Naive thymus-derived CD4-positive, alpha-beta T cell (primary cell): ENCODE measurements around the gene PARD3B. TPM values are rescaled to one million over a fixed set of nuclear protein-coding genes. Genes with fewer than 3 reads are reported as not detected.

Experiments
- ATAC-seq: fragments of 150-1000 bp; cut with Tn5 transposase; 2 replicates; pipeline ENCODE4 v1.10.0; 2021; ENCODE audit warnings: mild to moderate bottlenecking, moderate library complexity
- CTCF ChIA-PET: fragments of 350-600 bp; sonication (Branson Sonifier 250); formaldehyde crosslinking; loops from one replicate; lab custom pipeline; 2021; ENCODE audit warnings: antibody characterized with exemption; lab: Charles Lee
- POLR2A ChIA-PET: fragments of 350-600 bp; sonication (Branson Sonifier 250); formaldehyde crosslinking; loops from one replicate; lab custom pipeline; 2021; ENCODE audit warnings: antibody characterized with exemption, inconsistent platforms; lab: Charles Lee
- DNase-seq, 9 donors: peaks; one replicate each; pipeline versions ENCODE4 v3.0.0 to v3.0.0-alpha.2; 2020 to 2022; ENCODE audit warnings: mixed read lengths in 1 of 9
- H3K27ac ChIP-seq: one replicate; pipeline ENCODE4 v1.7.0; 2013; ENCODE audit warnings: mild to moderate bottlenecking, low read depth, low read length, moderate library complexity
- H3K27me3 ChIP-seq, 2 donors: one replicate each; pipeline ENCODE4 v1.7.0; 2013; ENCODE audit warnings: low read length in 2 of 2, mild to moderate bottlenecking in 2 of 2, moderate library complexity in 2 of 2; ENCODE audit not compliant: control insufficient read depth in 2 of 2, insufficient read depth in 2 of 2
- H3K36me3 ChIP-seq, 3 experiments: 1 replicate in 2 of 3; 2 replicates in 1 of 3; pipeline ENCODE4 v1.7.0; 2013; ENCODE audit warnings: low read length in 3 of 3, mild to moderate bottlenecking in 3 of 3, moderate library complexity in 1 of 3; ENCODE audit not compliant: insufficient read depth in 3 of 3, control insufficient read depth in 2 of 3
- H3K4me1 ChIP-seq, 2 donors: one replicate each; pipeline ENCODE4 v1.7.0; 2013; ENCODE audit warnings: low read length in 2 of 2, mild to moderate bottlenecking in 2 of 2, moderate library complexity in 1 of 2; ENCODE audit not compliant: control insufficient read depth in 2 of 2, insufficient read depth in 2 of 2
- H3K4me3 ChIP-seq: 2 replicates; pipeline ENCODE4 v1.7.0; 2013; ENCODE audit warnings: mild to moderate bottlenecking, low read length
- H3K9me3 ChIP-seq, 3 experiments: 1 replicate in 2 of 3; 2 replicates in 1 of 3; pipeline ENCODE4 v1.7.0; 2013; ENCODE audit warnings: low read length in 3 of 3; ENCODE audit not compliant: control insufficient read depth in 2 of 3
- H3K27ac Mint-ChIP-seq, 9 donors: one replicate each; pipeline ENCODE4 v1.8.0; 2020 to 2022; ENCODE audit warnings: mixed read lengths in 9 of 9, mild to moderate bottlenecking in 8 of 9, moderate library complexity in 5 of 9, inconsistent platforms in 2 of 9
- H3K27me3 Mint-ChIP-seq, 5 donors: one replicate each; pipeline ENCODE4 v1.8.0; 2021 to 2022; ENCODE audit warnings: mixed read lengths in 5 of 5, mild to moderate bottlenecking in 1 of 5
- H3K36me3 Mint-ChIP-seq, 5 donors: one replicate each; pipeline ENCODE4 v1.8.0; 2020 to 2022; ENCODE audit warnings: mixed read lengths in 5 of 5, mild to moderate bottlenecking in 3 of 5, inconsistent platforms in 1 of 5
- H3K4me1 Mint-ChIP-seq, 7 donors: one replicate each; pipeline ENCODE4 v1.8.0; 2020 to 2022; ENCODE audit warnings: mixed read lengths in 7 of 7, mild to moderate bottlenecking in 3 of 7, inconsistent platforms in 1 of 7
- H3K4me3 Mint-ChIP-seq, 10 donors: one replicate each; pipeline ENCODE4 v1.8.0; 2020 to 2022; ENCODE audit warnings: mild to moderate bottlenecking in 10 of 10, mixed read lengths in 10 of 10, moderate library complexity in 6 of 10, inconsistent platforms in 2 of 10
- H3K9me3 Mint-ChIP-seq, 11 donors: one replicate each; pipeline ENCODE4 v1.8.0; 2020 to 2022; ENCODE audit warnings: mixed read lengths in 11 of 11, mild to moderate bottlenecking in 4 of 11, inconsistent platforms in 1 of 11, moderate library complexity in 1 of 11
- intact Hi-C, 2 donors: fragments of 100-400 bp; cut with micrococcal nuclease; formaldehyde crosslinking; loops; one replicate each; pipeline ENCODE4 v1.15.1; 2023
- polyA plus RNA-seq, 2 donors: library from polyadenylated mRNA; unstranded; fragments of 300-500 nt; fragmentation: Illumina TruSeq; gene quantifications; one replicate each; pipeline ENCODE4 v1.2.3, GENCODE V29; 2021
- total RNA-seq, 6 experiments: library from RNA in 5 of 6; stranded (reverse) in 5 of 6; gene quantifications; 1 replicate in 5 of 6; 2 replicates in 1 of 6; pipeline ENCODE4 v1.2.3 and lab custom pipeline; 2021 to 2026

PARD3B gene
- total and polyA plus RNA-seq, 7 experiments from 2014 or later = 0.22 to 4.0 (median 0.87) TPM

DNA sequence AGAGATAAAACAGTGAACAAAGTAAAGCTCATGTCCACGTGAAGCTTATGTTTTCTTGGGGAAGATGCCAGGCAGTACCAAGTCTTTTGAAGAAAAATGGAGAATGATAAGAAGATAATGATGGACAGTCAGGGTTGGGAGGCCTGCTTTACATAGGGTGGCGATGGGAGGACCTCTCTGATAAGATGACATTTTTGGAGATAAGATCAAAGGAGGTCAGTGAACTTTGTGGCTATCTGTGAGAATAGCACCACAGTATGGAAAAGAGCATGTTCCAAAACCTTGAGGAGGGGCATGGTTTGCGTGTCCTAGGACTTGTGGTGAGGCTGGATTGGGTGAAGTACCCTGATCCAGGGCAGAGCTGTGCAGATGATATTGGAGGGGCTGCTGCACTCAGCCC, 675.3 kb downstream of the PARD3B start:
- no peak for DNase-seq
- POLR2A ChIA-PET = no interaction called here
- Histone ChIP-seq H3K9me3 (no peaks in the 10 kb centered on the region), H3K4me3 (no peak overlapping the region), H3K27ac (no peak overlapping the region), H3K27me3 (no peaks in the 10 kb centered on the region), H3K36me3 (no peaks in the 10 kb centered on the region), H3K4me1 (no peaks in the 10 kb centered on the region)
- ATAC-seq = no peak
- no peak overlapping the region for H3K27ac Mint-ChIP-seq
- no peaks in the 10 kb centered on the region for H3K36me3 Mint-ChIP-seq
- no peak overlapping the region for H3K4me3 Mint-ChIP-seq
- intact Hi-C loops = no loop called here
- CTCF ChIA-PET = no interaction called here
- H3K4me1 Mint-ChIP-seq = peaks cover 0 to 6% (median 0%) of the 10 kb centered on the region in 7 donors
- H3K9me3 Mint-ChIP-seq = no peaks in the 10 kb centered on the region
- peaks cover 0 to 33% (median 0%) of the 10 kb centered on the region in 5 donors for H3K27me3 Mint-ChIP-seq

DNA sequence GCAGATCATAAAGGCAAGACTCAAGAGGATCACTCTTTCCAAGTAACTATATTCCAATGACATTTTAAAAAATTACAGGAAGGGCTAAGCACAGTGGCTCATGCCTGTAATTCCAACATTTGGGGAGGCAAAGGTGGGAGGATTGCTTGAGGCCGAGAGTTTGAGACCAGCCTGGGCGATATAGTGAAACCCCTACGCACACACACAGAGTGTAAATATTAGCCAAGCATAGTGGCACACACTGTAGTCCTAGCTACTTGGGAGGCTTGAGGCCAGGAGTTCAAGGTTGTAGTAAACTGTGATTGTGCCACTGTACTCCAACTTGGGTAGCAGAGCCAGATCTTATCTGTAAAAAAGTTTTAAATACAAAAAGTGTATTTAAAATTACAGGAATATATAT, 686.8 kb downstream of the PARD3B start:
- Mint-ChIP-seq H3K36me3 (peaks cover 0 to 4% (median 0%) of the 10 kb centered on the region in 5 donors), H3K9me3 (peaks cover 0 to 13% (median 2%) of the 10 kb centered on the region in 11 donors), H3K4me1 (peaks cover 0 to 7% (median 5%) of the 10 kb centered on the region in 7 donors), H3K27me3 (peaks cover 0 to 16% (median 0%) of the 10 kb centered on the region in 5 donors), H3K4me3 (no peak overlapping the region), H3K27ac (no peak overlapping the region)
- Histone ChIP-seq H3K27me3 (no peaks in the 10 kb centered on the region), H3K4me1 (no peaks in the 10 kb centered on the region), H3K36me3 (no peaks in the 10 kb centered on the region), H3K4me3 (no peak overlapping the region), H3K9me3 (no peaks in the 10 kb centered on the region), H3K27ac (no peak overlapping the region)
- DNase-seq (no peak), ATAC-seq (no peak)
- ChIA-PET CTCF (no interaction called here), POLR2A (no interaction called here)
- intact Hi-C loops = no loop called here

DNA sequence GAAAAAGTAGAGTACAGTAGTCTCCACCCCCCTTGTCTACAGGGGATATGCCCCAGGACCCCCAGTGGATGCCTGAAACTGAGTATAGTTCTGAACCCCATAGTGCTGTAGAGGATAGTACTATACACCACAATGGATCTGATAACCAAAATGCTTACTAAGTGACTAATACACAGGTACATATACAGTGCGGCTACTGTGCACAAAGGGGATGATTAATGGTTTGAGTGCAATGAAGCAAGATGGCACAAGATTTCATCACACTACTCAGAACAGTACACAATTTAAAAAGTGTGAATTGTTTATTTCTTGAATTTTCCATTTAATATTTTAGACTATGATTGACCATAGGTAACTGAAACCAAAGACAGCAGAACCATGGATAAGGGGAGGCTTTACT, 690.2 kb downstream of the PARD3B start:
- Mint-ChIP-seq H3K4me3 (no peak overlapping the region), H3K27ac (no peak overlapping the region), H3K4me1 (peaks cover 0 to 7% (median 5%) of the 10 kb centered on the region in 7 donors), H3K27me3 (peaks cover 0 to 8% (median 0%) of the 10 kb centered on the region in 5 donors), H3K36me3 (peaks cover 0 to 4% (median 0%) of the 10 kb centered on the region in 5 donors), H3K9me3 (peaks cover 0 to 9% (median 1%) of the 10 kb centered on the region in 11 donors)
- ChIA-PET CTCF (no interaction called here), POLR2A (interaction anchor here (0.6 kb wide), 1 partner anchor 654 kb away, joined by 3 read pairs; no protein-coding TSS in a partner anchor)
- Histone ChIP-seq H3K9me3 (no peaks in the 10 kb centered on the region), H3K36me3 (no peaks in the 10 kb centered on the region), H3K4me3 (no peak overlapping the region), H3K27ac (no peak overlapping the region), H3K4me1 (no peaks in the 10 kb centered on the region), H3K27me3 (no peaks in the 10 kb centered on the region)
- DNase-seq (no peak), ATAC-seq (no peak)
- intact Hi-C loops = no loop called here

DNA sequence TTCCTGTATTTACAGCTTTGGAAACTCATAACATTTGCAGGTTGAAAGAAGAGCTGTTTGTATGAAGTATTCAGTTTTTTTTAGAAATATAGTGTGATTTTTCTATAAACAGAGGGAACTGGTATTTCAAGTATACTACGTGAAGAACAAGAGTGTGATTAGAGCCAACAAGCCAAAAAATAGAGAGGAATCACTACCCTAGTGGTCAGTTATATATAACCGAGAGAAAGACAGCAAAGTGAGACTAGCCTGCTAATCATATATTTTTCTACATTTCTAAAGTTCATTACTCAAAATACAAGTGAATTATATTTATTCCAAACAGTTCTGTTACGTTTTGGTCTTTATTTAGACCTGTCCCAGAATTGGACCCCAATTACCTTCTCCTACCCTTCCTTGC, 692.2 kb downstream of the PARD3B start:
- Mint-ChIP-seq H3K4me3 (no peak overlapping the region), H3K4me1 (peaks cover 0 to 6% (median 5%) of the 10 kb centered on the region in 7 donors), H3K36me3 (peaks cover 0 to 4% (median 0%) of the 10 kb centered on the region in 5 donors), H3K27me3 (peaks cover 0 to 8% (median 0%) of the 10 kb centered on the region in 5 donors), H3K27ac (no peak overlapping the region), H3K9me3 (peaks cover 0 to 5% (median 0%) of the 10 kb centered on the region in 11 donors)
- no peaks in the 10 kb centered on the region for H3K9me3 ChIP-seq
- H3K36me3 ChIP-seq = no peaks in the 10 kb centered on the region
- no peaks in the 10 kb centered on the region for H3K27me3 ChIP-seq
- no peak overlapping the region for H3K27ac ChIP-seq
- intact Hi-C loops = no loop called here
- ChIA-PET CTCF (no interaction called here), POLR2A (no interaction called here)
- DNase-seq = no peak
- H3K4me3 ChIP-seq = no peak overlapping the region
- H3K4me1 ChIP-seq = no peaks in the 10 kb centered on the region
- no peak for ATAC-seq

DNA sequence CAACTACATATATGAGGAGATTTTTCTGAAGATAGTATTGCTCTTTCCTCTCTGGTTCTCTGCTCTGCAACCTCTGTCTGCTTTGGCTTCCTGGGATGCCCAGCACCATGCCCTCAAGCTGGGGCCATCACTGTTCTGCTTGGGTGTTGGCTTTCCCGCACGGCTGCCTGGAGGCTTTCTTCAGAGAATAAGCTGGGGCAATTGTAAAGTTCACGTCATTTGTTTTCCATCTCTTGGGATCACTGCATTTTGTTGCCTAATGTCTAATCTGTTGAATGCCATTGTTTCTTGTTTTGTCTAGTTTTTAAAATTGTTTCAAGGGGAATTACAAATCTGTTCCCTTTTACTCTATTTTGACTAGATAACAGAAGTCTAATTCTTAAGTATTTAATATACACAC, 699.7 kb downstream of the PARD3B start:
- no peaks in the 10 kb centered on the region for H3K36me3 ChIP-seq
- H3K9me3 ChIP-seq = no peaks in the 10 kb centered on the region
- intact Hi-C loops = no loop called here
- Mint-ChIP-seq H3K27me3 (peaks cover 0 to 12% (median 0%) of the 10 kb centered on the region in 5 donors), H3K9me3 (peaks cover 0 to 5% (median 0%) of the 10 kb centered on the region in 11 donors), H3K4me3 (no peak overlapping the region), H3K4me1 (no peaks in the 10 kb centered on the region), H3K36me3 (peaks cover 0 to 4% (median 0%) of the 10 kb centered on the region in 5 donors), H3K27ac (no peak overlapping the region)
- H3K27me3 ChIP-seq = no peaks in the 10 kb centered on the region
- H3K4me3 ChIP-seq = no peak overlapping the region
- ChIA-PET CTCF (no interaction called here), POLR2A (no interaction called here)
- no peaks in the 10 kb centered on the region for H3K4me1 ChIP-seq
- H3K27ac ChIP-seq = no peak overlapping the region
- ATAC-seq = no peak
- no peak for DNase-seq

DNA sequence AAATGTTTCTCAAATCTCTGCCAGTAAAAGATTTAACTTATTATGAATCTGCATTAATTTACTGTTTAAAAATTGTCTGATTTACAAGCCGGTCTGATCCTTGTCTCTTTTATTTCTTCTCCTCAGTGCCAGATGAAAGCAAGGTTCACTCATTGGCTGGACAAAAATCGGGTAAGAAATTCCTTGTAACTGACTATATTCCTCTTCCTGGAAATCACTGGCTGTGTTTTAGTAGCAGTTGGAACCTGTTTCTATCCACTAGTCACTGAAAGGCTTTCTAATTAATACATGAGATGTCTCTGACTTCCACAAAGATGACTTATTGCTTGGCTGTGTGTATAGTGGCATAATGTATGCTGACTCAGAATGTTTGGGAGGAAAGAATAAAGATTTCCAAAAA, 700.4 kb downstream of the PARD3B start:
- H3K36me3 ChIP-seq = no peaks in the 10 kb centered on the region
- POLR2A ChIA-PET = no interaction called here
- H3K27me3 ChIP-seq = no peaks in the 10 kb centered on the region
- Mint-ChIP-seq H3K4me3 (no peak overlapping the region), H3K4me1 (no peaks in the 10 kb centered on the region), H3K27me3 (peaks cover 0 to 12% (median 0%) of the 10 kb centered on the region in 5 donors), H3K9me3 (peaks cover 0 to 5% (median 0%) of the 10 kb centered on the region in 11 donors), H3K27ac (no peak overlapping the region), H3K36me3 (peaks cover 0 to 4% (median 0%) of the 10 kb centered on the region in 5 donors)
- H3K9me3 ChIP-seq = no peaks in the 10 kb centered on the region
- H3K4me3 ChIP-seq = no peak overlapping the region
- CTCF ChIA-PET = no interaction called here
- no peak overlapping the region for H3K27ac ChIP-seq
- no peak for DNase-seq
- intact Hi-C loops = no loop called here
- no peaks in the 10 kb centered on the region for H3K4me1 ChIP-seq
- no peak for ATAC-seq

DNA sequence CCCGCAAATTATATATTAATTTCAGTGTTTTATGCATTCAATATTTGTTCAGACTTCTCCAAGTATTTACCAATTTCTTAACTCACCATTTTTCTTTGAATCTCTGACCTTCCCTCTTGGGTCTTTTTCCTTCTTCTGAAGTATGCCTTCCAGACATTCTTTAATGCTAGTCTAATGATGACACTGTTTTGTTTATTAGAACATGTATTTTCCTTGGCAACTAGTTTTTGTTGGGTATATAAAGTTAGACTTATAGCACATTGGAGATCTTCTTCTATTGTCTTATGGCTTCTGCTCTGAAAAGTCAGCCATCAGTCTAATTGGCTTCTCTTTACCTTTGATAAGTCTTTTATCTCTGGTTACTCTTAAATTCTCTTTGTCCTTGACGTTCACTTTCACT, 713.8 kb downstream of the PARD3B start:
- Histone ChIP-seq H3K4me3 (no peak overlapping the region), H3K27ac (no peak overlapping the region), H3K9me3 (no peaks in the 10 kb centered on the region), H3K27me3 (no peaks in the 10 kb centered on the region), H3K4me1 (no peaks in the 10 kb centered on the region), H3K36me3 (no peaks in the 10 kb centered on the region)
- H3K9me3 Mint-ChIP-seq = peaks cover 0 to 16% (median 3%) of the 10 kb centered on the region in 11 donors
- ChIA-PET CTCF (no interaction called here), POLR2A (no interaction called here)
- no peaks in the 10 kb centered on the region for H3K4me1 Mint-ChIP-seq
- H3K27ac Mint-ChIP-seq = no peak overlapping the region
- ATAC-seq (no peak), DNase-seq (no peak)
- H3K36me3 Mint-ChIP-seq = peaks cover 0 to 6% (median 0%) of the 10 kb centered on the region in 5 donors
- peaks cover 0 to 33% (median 0%) of the 10 kb centered on the region in 5 donors for H3K27me3 Mint-ChIP-seq
- intact Hi-C loops = no loop called here
- no peak overlapping the region for H3K4me3 Mint-ChIP-seq
